GM12875 (cell line): Measurements from ENCODE around the gene CDH13.
A peak's percentile ranks its signal among the peaks of the same experiment; 100 is the strongest.

Experiments
- H3K4me3 ChIP-seq: one replicate; pipeline ENCODE4 v1.5.1; 2011; ENCODE audit warnings: low read depth, low read length, control low read depth
- TF ChIP-seq, protein P1 (sequence below): IDR thresholded peaks from 2 replicates; pipeline ENCODE4 v1.5.1; 2011; ENCODE audit warnings: low read depth, mild to moderate bottlenecking, control low read depth, inconsistent platforms, low read length, moderate library complexity, borderline replicate concordance; ENCODE audit not compliant: insufficient read depth

CDH13 gene

DNA sequence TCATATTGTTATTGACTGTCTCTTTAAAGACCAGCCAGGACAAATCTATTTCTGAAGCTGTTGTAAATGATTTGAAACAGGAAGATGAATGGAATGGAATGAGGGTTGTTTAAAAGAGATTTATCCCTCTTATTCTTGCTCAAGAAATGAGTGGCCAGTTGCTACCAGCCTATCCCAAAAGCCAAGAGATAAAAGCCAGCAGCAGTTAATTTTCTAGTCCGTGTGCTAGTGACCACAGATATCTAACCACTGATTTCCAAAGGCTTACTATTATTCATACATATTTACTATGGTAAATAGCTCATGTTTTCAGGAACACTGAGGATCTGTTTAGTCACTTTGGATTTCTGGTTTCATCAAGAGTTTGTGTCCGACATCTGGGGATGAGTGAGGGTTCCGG is 105.7 kb downstream of the CDH13 start:
- no peak overlapping the region for H3K4me3 ChIP-seq
- TF ChIP-seq, protein P1, sequence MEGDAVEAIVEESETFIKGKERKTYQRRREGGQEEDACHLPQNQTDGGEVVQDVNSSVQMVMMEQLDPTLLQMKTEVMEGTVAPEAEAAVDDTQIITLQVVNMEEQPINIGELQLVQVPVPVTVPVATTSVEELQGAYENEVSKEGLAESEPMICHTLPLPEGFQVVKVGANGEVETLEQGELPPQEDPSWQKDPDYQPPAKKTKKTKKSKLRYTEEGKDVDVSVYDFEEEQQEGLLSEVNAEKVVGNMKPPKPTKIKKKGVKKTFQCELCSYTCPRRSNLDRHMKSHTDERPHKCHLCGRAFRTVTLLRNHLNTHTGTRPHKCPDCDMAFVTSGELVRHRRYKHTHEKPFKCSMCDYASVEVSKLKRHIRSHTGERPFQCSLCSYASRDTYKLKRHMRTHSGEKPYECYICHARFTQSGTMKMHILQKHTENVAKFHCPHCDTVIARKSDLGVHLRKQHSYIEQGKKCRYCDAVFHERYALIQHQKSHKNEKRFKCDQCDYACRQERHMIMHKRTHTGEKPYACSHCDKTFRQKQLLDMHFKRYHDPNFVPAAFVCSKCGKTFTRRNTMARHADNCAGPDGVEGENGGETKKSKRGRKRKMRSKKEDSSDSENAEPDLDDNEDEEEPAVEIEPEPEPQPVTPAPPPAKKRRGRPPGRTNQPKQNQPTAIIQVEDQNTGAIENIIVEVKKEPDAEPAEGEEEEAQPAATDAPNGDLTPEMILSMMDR, result no peak

DNA sequence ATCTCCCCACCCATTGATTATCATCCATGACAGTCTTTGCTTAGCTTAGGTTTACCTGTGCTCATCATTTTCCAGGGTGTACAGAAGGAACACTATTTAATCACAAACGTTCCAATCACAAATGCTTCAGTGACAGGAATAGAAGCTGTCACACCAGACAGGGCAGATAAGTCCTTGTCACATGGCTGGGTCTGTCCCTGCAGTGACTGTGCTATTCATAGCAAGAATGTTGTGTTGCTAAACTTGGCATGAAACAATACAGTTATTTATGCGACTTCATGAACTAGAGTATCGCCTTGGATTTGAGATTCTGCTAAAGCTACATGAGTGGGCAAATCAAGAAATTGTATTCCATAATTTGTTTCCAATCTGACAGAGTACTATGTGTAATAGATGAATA is 108.4 kb downstream of the CDH13 start:
- H3K4me3 ChIP-seq, result no peak overlapping the region
- TF ChIP-seq, protein P1, result no peak

DNA sequence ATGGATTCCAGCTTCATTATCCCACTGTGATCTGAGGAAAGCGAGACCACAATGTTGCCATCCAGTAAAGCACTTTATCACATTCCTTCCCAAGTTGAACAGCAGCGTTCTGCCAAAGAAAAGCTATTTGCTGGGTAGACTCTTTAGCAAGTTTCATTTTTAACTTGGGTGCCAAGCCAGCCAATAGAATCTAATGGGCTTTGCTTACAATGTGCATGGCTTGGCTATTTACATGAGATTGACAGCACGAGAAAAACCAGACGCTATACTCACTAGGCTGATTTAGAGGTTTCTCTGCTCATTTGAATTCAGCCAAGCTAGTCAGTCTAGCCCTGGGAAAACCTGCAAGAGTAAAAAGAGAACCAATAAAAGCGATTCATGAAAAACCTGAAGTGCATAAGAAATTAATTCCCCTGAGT is 108.9 kb downstream of the CDH13 start:
- TF ChIP-seq, protein P1, result no peak
- no peak overlapping the region for H3K4me3 ChIP-seq

DNA sequence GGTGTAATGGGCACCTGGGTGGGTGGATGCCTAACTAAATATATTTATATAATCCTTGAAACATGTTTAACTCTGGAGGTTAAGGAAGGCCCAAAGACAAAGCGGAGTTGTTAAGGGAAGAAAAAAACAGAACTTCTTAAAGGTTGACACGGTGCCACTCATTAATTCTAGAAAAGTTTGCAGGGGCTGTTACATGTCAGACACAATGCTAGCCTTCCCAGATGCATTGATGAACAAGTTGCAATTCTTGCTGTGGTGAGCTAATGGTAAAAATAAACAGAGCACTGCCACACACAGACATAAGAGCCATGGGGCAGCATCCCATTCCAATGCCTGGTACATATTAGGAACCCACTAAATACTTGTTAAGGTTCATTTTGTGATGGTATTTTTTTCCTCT is 109.5 kb downstream of the CDH13 start:
- H3K4me3 ChIP-seq, result no peak overlapping the region

DNA sequence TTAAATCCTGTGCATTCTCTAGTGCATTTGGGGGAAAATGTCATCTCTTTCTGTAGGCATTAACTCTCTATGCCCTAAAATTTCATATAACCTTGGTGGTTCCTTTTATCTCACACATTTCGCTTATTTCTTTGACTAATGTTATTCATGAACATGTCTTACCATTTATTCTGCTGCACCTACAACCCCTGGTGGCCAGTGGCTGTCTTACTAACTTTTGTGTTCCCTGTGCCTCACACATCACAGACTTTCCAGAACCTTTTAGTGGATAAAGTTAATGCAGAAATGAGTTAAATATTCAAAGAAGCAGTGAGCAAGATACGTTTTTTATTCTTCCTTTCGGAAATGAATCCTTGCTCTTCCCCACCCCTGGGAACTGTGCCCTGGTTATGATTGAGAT is 111.9 kb downstream of the CDH13 start:
- TF ChIP-seq, protein P1, result peak; percentile 38; the same call in 1 of the 2 replicates
- H3K4me3 ChIP-seq, result no peak overlapping the region

More for the DNA sequence above, 109.5 kb downstream of the CDH13 start:
- TF ChIP-seq, protein P1, result no peak

DNA sequence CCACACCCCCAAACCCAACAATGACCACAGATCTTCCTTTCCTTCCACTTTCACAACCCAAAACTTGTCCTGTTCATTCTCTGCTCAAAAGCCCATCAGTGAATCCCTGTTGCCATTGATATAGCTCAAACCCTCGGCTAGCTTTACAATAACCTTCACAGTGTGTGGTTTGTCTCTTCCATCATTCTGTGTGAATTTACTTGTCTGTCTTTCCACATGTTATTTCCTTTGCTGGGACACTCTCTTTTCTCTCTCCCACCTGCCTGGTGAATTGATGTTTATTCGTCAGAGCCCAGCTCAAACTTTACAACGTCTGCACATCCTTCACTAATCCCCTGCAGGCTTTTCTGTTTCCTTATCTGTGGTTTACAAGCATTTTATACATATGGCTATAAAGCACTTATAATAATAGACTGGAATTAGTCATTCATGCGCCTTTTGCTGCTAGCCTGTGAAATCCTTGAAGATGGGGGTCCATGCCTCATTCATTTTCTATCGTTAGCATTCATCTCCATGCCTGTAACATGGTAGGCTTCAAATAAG is 114.4 kb downstream of the CDH13 start:
- TF ChIP-seq, protein P1, result no peak
- H3K4me3 ChIP-seq, result no peak overlapping the region

DNA sequence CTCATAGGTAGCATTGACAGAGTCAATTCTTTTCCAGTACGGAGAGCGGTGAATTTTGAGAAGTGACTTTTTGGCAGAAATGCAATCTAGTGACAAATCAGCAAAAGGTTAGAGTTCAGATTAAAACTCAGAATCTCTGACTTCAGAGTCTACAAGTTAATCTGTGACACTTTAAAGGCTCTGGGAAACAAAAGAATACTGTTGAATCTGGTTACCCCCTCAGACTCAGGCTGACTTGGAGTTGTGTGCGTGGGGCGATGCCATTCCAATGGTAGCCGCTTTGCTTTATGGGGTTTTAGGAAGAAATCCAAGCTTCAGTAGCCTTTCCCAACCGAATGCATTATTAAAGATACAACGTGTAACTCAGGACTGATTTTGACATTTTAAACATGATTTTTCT is 118.2 kb downstream of the CDH13 start:
- no peak overlapping the region for H3K4me3 ChIP-seq
- TF ChIP-seq, protein P1, result no peak
